Retina (tissue), 1 donor: ENCODE results near the gene CGB1.

Source experiments
- DNase-seq: peaks from one replicate; pipeline ENCODE4 v3.0.0-alpha.2; 2016

Gene CGB1

GRCh38 chr19:48993175-48994034, 43.3 kb downstream of the CGB1 start, which contains the start of the genes GYS1 and RUVBL2:
TSS of gene GYS1 (minus strand) at chr19:48993309. CDS start at chr19:48993112, 197 bp downstream.
TSS of gene RUVBL2 (plus strand) at chr19:48993887. CDS start at chr19:48993912, 25 bp downstream.
- DNase-seq, result peak; percentile 100

DNA sequence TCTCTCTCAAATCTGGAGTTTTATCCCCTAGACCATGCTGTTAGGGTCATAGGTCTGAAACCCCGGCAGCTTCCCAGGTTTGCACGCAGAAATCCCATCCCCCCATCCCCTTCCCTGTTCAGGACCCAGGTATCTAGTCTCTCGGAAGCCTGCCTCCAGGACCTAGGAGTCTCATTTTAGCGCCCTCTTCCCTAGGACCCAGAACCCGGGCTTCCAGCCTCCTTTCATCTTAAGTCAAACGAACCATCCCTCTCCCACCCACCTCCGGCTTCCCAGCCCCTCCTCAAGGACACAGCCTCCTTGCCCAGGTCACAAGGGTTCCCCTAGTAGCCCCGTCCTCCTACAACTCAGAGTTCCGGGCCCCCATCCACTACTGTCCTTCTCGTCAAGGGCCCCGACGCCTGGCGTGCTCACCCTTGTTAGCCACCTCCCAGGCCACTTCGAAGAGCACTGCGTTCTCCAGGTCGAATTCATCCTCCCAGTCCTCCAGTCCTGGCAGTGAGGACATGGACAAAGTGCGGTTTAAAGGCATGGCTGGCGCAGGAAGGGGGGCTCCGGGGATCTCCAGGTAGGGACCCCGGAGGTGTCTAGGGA, 44.0 kb downstream of the CGB1 start:
- DNase-seq, result no peak

- DNase-seq, result no peak
These were observed 44.7 kb downstream of the CGB1 start for GRCh38 chr19:48991873-48992580.

- DNase-seq, result no peak
These were observed 45.6 kb downstream of the CGB1 start for GRCh38 chr19:48991011-48991609.

GRCh38 chr19:48990400-48990799, 46.3 kb downstream of the CGB1 start:
- DNase-seq, result no peak

DNA sequence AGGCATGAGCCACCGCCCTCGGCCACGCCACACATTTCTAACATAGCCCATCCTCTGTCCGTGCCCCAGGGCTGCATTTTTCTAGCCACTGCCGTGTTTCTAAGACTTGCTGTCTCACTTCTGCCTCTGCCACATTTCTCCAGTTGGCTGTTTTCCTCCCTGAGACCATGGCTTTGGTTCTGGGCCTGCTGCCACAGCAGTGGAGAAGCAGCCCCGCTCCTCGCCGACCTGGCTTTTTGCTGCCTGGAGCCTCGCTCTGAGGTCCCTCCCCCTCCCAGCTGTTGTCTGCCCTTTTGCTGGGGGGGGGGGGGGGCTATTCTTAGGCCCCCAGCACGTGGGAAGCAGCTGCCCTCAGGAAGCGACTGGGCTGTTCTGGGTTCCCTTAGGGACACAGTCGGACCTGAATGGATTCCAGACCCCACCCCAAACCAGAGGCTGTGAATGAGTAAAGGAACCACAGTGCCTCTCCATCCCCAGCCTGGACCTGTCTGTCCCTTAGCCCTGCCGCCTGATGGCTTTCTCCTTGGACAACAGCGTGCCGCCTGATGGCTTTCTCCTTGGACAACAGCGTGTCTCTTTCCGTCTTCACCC, 46.9 kb downstream of the CGB1 start:
- no peak for DNase-seq

DNA sequence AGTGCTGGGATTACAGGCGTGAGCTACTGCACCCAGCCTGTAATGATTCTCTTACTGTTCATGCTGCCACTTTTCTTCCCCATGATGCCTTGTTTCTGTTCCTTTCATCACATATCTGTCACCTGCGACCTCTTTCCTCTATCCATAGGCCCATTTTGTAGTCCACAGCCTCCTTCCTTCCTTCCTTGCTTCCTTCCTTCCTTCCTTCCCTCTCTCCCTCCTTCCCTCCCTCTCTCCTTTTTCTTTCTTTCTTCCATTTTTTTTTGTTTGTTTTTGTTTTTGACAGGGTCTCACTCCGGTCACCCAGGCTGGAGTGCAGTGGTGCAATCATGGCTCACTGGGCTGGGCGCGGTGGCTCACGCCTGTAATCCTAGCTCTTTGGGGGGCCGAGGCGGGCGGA, 47.8 kb downstream of the CGB1 start:
- DNase-seq, result no peak

DNA sequence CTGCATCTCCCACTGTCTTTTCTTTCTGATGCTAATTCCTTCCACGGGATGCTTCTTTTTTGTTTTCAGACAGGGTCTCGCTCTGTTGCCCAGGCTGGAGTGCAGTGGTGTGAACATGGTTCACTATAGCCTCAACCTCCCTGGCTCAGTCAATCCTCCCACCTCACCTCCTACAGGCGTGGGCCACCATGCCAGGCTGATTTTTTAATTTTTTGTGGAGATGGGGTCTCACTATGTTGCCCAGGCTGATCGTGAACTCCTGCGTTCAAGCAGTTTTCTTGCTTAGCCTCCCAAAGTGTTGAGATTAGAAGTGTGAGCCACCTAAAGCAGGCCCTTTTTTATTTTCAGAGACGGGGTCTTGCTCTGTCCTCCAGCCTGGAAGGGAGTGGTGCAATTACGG, 48.4 kb downstream of the CGB1 start:
- DNase-seq, result no peak

- no peak for DNase-seq
These were observed 49.4 kb downstream of the CGB1 start for GRCh38 chr19:48987323-48987722.

- DNase-seq, result no peak
These were observed 50.5 kb downstream of the CGB1 start for GRCh38 chr19:48986211-48986610.

GRCh38 chr19:48985711-48986110, 51.0 kb downstream of the CGB1 start:
- no peak for DNase-seq
